MM.1S (cell line): ENCODE results near the gene KLRG1.
A peak's percentile ranks its signal among the peaks of the same experiment; 100 is the strongest.

Experiments
- DNase-seq: peaks from one replicate; pipeline ENCODE4 v3.0.0-alpha.2; 2015
- H2AFZ ChIP-seq: fragments of 300-600 bp; sonication (generic); 2 replicates; pipeline ENCODE4 v1.6.0; 2016; ENCODE audit warnings: antibody characterized with exemption, low read length
- H3F3A ChIP-seq: fragments of 300-600 bp; sonication (generic); 2 replicates; pipeline ENCODE4 v1.6.1; 2016; ENCODE audit warnings: mild to moderate bottlenecking, antibody characterized with exemption, low read length, moderate library complexity, mixed read lengths; ENCODE audit not compliant: insufficient read depth
- H3K27ac ChIP-seq: fragments of 300-600 bp; sonication (generic); 2 replicates; pipeline ENCODE4 v1.5.1; 2016; ENCODE audit warnings: mild to moderate bottlenecking, low read length
- H3K27me3 ChIP-seq: fragments of 300-600 bp; sonication (generic); replicated peaks from 2 replicates; pipeline ENCODE4 v1.6.0; 2016; ENCODE audit warnings: low read length; ENCODE audit not compliant: insufficient read depth
- H3K36me3 ChIP-seq: fragments of 300-600 bp; sonication (generic); replicated peaks from 2 replicates; pipeline ENCODE4 v1.6.1; 2016; ENCODE audit warnings: mild to moderate bottlenecking, low read length, mixed read lengths; ENCODE audit not compliant: insufficient read depth
- H3K4me1 ChIP-seq: fragments of 300-600 bp; sonication (generic); 2 replicates; pipeline ENCODE4 v1.6.1; 2016; ENCODE audit warnings: low read length, mixed read lengths
- H3K4me2 ChIP-seq: fragments of 300-600 bp; sonication (generic); 2 replicates; pipeline ENCODE4 v1.6.0; 2016; ENCODE audit warnings: low read depth, low read length
- H3K4me3 ChIP-seq: fragments of 300-600 bp; sonication (generic); 2 replicates; pipeline ENCODE4 v1.5.1; 2016; ENCODE audit warnings: low read length, mixed read lengths
- H3K79me2 ChIP-seq: fragments of 300-600 bp; sonication (generic); 2 replicates; pipeline ENCODE4 v1.6.1; 2016; ENCODE audit warnings: mixed run types, low read length, mixed read lengths
- H3K9ac ChIP-seq: fragments of 300-600 bp; sonication (generic); 2 replicates; pipeline ENCODE4 v1.6.1; 2016; ENCODE audit warnings: low read length, mixed read lengths
- H3K9me2 ChIP-seq: fragments of 300-600 bp; sonication (generic); replicated peaks from 2 replicates; pipeline ENCODE4 v1.6.1; 2016; ENCODE audit warnings: mild to moderate bottlenecking, low read length, mixed read lengths; ENCODE audit not compliant: insufficient read depth
- H3K9me3 ChIP-seq: fragments of 300-600 bp; sonication (generic); replicated peaks from 2 replicates; pipeline ENCODE4 v1.6.1; 2016; ENCODE audit warnings: mild to moderate bottlenecking, low read length, mixed read lengths; ENCODE audit not compliant: insufficient read depth
- H4K20me1 ChIP-seq: fragments of 300-600 bp; sonication (generic); 2 replicates; pipeline ENCODE4 v1.6.1; 2016; ENCODE audit warnings: mild to moderate bottlenecking, low read length, moderate library complexity, mixed read lengths; ENCODE audit not compliant: insufficient read depth
- CTCF ChIP-seq: fragments of 300-600 bp; sonication (generic); IDR thresholded peaks from 2 replicates; pipeline ENCODE4 v1.5.1; 2016; ENCODE audit warnings: antibody characterized with exemption, low read length, mixed read lengths
- EZH2 ChIP-seq: fragments of 300-600 bp; sonication (generic); optimal IDR thresholded peaks from 2 replicates; pipeline ENCODE3; 2017; ENCODE audit warnings: low read depth, mild to moderate bottlenecking, antibody characterized with exemption, low read length, mixed read lengths
- EZH2phosphoT487 ChIP-seq: fragments of 300-600 bp; sonication (generic); IDR thresholded peaks from 2 replicates; pipeline ENCODE4 v1.6.1; 2018; ENCODE audit warnings: antibody characterized with exemption, low read length

The KLRG1 gene

GRCh38 chr12:8949342-8950220 is 39.8 kb upstream of the KLRG1 start, which contains the start of gene M6PR:
Gene M6PR, minus strand, starts transcription at chr12:8949645. Its CDS starts 3,241 bp downstream, at chr12:8946404.
- Histone ChIP-seq H3K27ac (peak within 1 kb of the TSS; percentile 94), H3K79me2 (peaks cover 44% of the 10 kb centered on the region), H3K27me3 (no peaks in the 10 kb centered on the region), H3K9me3 (no peaks in the 10 kb centered on the region), H3K36me3 (peaks cover 11% of the 10 kb centered on the region), H2AFZ (peak within 1 kb of the TSS; percentile 88), H3K4me3 (peak within 1 kb of the TSS; percentile 98), H3F3A (peaks cover 10% of the 10 kb centered on the region; the same call in 1 of the 2 replicates), H3K9me2 (no peaks in the 10 kb centered on the region), H4K20me1 (0 out of 2 replicates have a peak, but pooled peaks cover 5% of the 10 kb centered on the region), H3K4me1 (peaks cover 18% of the 10 kb centered on the region), H3K4me2 (peak within 1 kb of the TSS; percentile 84), H3K9ac (peak within 1 kb of the TSS; percentile 94)
- TF ChIP-seq CTCF = peak; percentile 52
- no peak for TF ChIP-seq EZH2
- DNase-seq = peak; percentile 96

GRCh38 chr12:8950221-8950527 is 39.2 kb upstream of the KLRG1 start:
- Histone ChIP-seq H4K20me1 (0 out of 2 replicates have a peak, but pooled peaks cover 5% of the 10 kb centered on the region), H3K4me2 (peak overlapping the region; percentile 84), H2AFZ (peak overlapping the region; percentile 88), H3K36me3 (peaks cover 9% of the 10 kb centered on the region), H3K27ac (peak overlapping the region; percentile 94; the same call in 1 of the 2 replicates), H3F3A (peaks cover 10% of the 10 kb centered on the region; the same call in 1 of the 2 replicates), H3K9me2 (no peaks in the 10 kb centered on the region), H3K27me3 (no peaks in the 10 kb centered on the region), H3K4me3 (peak overlapping the region; percentile 98), H3K9ac (peak overlapping the region; percentile 94), H3K9me3 (no peaks in the 10 kb centered on the region), H3K79me2 (peaks cover 42% of the 10 kb centered on the region), H3K4me1 (peaks cover 18% of the 10 kb centered on the region)
- no peak for DNase-seq
- TF ChIP-seq CTCF (no peak), EZH2phosphoT487 (no peak), EZH2 (no peak)

GRCh38 chr12:8950702-8951478 is 38.5 kb upstream of the KLRG1 start:
- H3F3A ChIP-seq = peaks cover 10% of the 10 kb centered on the region; the same call in 1 of the 2 replicates
- H3K79me2 ChIP-seq = peaks cover 36% of the 10 kb centered on the region
- no peaks in the 10 kb centered on the region for H3K9me2 ChIP-seq
- peak overlapping the region; percentile 94; the same call in 1 of the 2 replicates for H3K27ac ChIP-seq
- no peaks in the 10 kb centered on the region for H3K27me3 ChIP-seq
- H4K20me1 ChIP-seq = 0 out of 2 replicates have a peak, but pooled peaks cover 5% of the 10 kb centered on the region
- peaks cover 18% of the 10 kb centered on the region for H3K4me1 ChIP-seq
- peak overlapping the region; percentile 94 for H3K9ac ChIP-seq
- H3K4me2 ChIP-seq = peak overlapping the region; percentile 84
- H2AFZ ChIP-seq = peak overlapping the region; percentile 88
- TF ChIP-seq EZH2phosphoT487 = no peak
- no peak for TF ChIP-seq EZH2
- TF ChIP-seq CTCF = peak; percentile 10; the same call in 1 of the 2 replicates
- peak overlapping the region; percentile 98 for H3K4me3 ChIP-seq
- peak; percentile 36 for DNase-seq
- peaks cover 5% of the 10 kb centered on the region; the same call in 1 of the 2 replicates for H3K36me3 ChIP-seq
- no peaks in the 10 kb centered on the region for H3K9me3 ChIP-seq
